ENCODE data around the gene SUGP2.
A peak's percentile ranks its signal among the peaks of the same experiment; 100 is the strongest.

The SUGP2 gene

DNA sequence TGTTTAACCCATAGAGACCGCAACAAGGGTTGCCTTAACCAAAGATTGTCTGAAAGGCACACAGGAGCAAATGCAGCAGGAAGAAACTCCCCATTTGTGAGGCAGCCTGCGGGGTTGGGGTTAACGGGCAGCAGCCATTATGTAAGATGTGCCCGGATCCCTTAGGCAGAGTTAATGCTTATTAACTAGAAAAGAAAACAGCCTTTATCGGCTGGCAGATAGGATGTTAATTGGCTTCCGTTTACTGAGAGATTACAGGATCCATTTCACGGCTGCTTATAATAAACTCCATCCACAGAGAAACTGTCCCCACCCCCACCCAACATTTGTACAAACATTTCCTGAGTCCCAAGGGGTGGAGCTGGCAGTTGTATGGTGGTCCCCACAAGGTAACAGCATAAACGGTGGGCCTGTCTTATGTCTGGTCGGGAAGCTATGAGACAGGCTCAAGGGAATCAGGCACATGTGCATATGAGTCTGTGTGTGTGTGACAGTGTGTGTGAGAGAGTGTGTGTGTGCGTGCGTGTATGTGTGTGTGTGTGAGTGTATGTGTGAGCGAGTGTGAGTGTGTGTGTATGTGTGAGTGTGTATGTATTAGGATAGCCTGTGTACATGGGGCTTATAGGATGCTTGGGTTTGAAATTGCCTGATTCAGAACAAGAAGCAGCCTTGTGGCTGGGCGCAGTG is 41.0 kb upstream of the SUGP2 start:
- no peak for DNase-seq (ENCODE audit: extremely low read depth, low read depth)
- TF ChIP-seq, protein P1, sequence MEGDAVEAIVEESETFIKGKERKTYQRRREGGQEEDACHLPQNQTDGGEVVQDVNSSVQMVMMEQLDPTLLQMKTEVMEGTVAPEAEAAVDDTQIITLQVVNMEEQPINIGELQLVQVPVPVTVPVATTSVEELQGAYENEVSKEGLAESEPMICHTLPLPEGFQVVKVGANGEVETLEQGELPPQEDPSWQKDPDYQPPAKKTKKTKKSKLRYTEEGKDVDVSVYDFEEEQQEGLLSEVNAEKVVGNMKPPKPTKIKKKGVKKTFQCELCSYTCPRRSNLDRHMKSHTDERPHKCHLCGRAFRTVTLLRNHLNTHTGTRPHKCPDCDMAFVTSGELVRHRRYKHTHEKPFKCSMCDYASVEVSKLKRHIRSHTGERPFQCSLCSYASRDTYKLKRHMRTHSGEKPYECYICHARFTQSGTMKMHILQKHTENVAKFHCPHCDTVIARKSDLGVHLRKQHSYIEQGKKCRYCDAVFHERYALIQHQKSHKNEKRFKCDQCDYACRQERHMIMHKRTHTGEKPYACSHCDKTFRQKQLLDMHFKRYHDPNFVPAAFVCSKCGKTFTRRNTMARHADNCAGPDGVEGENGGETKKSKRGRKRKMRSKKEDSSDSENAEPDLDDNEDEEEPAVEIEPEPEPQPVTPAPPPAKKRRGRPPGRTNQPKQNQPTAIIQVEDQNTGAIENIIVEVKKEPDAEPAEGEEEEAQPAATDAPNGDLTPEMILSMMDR (IDR thresholded peaks at IDR 0.05; ENCODE audit: low read depth, low read length): no peak

DNA sequence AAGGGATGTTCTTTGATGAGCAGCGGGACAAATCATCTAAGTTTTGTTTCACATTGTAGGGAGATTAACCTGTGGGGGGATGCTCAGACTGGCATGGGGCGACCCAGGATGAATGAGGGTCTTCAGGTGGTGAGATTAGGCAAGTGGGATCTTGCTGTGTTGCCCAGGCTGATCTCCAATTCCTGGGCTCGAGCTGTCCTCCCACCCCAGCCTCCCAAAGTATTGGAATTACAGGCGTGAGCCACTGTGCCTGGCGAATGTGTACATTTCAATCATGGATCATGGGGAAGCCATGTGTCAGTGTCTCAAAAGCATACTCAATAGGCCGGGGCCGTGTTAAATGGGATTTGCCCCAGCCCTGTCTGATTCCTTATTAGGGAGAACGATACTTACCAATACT is 38.6 kb upstream of the SUGP2 start:
- TF ChIP-seq, protein P1 (IDR thresholded peaks at IDR 0.05; ENCODE audit: low read depth, low read length): no peak

DNA sequence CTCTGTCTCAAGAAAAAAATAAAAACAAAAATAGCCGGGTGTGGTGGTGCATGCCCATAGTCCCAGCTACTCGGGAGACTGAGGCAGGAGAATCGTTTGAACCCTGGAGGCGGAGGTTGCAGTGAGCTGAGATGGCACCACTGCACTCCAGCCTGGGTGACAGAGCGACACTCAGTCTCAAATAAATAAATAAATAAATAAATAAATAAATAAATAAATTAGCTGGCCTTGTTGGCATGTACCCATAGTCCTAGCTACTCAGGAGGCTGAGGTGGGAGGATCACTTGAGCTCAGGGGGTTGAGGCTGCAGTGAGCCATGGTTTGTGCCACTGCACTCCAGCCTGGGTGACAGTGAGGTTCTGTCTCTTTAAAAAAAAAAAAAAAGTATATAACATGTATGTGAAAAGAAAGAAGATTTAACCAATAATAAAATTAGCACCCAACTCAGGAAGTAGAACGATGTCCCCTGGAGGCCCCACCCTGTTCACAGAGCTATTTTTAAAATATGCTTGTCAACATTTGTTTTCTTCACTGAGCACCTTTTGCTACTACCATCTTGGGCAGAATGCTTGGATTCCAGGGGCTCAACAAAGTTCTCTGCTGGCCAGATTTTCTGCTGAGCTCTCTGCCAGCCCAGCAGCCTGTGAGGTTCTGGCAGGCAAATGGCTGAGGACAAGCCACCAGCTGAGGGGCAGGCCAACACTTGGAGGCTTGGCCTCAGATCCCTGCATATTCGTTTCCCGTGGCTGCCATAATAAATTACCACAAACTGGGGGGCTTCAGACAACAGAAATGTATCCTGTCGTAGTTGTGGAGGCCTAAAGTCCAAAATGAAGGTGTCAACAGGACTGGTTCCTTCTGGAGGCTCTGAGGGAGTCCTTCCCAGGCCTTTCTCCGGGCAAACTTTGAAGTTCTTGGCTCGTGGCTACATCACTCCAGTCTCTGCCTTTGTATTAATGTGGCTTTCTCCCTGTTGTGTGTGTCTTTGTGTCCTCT is 35.6 kb upstream of the SUGP2 start:
- TF ChIP-seq, protein P1 (IDR thresholded peaks at IDR 0.05; ENCODE audit: low read depth, low read length): no peak
- no peak for DNase-seq (ENCODE audit: extremely low read depth, low read depth)

More for the DNA sequence above, 38.6 kb upstream of the SUGP2 start:
- DNase-seq (ENCODE audit: extremely low read depth, low read depth): no peak

DNA sequence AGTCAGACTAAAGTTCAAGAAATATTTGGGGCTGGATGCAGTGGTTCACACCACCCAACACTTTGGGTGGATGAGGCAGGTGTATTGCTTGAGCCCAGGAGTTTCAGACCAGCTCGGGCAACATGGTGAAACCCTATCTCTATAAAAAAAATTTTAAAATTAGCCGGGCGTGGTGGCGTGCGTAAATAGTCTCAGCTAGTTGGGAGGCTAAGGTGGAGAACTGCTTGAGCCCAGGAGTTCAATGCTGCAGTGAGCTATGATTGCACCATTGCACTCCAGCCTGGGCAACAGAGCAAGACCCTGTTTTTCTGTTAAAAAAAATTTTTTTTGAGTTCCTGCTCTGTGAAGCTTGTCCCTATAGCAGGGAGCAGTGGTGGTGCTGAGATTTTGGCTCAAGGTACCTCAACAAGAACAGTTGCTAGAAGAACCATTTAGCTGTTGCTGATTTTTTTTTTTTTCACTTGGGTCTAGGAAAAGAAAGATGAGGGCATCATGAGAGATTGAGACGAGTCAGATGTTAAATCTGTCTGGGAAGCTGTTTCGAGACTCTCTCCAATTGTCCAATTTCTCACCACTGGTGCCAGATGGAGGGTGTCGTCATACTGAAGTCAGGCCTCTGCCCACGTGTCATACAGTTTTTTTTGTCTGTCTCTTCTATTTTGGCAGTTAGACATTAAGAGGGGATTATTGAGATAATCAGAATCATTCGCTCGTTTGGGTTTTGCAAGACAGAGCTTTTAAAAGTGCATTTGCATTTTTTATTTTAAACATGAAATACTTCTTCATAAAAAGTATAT is 34.2 kb upstream of the SUGP2 start:
- DNase-seq (ENCODE audit: extremely low read depth, low read depth): no peak
- TF ChIP-seq, protein P1 (IDR thresholded peaks at IDR 0.05; ENCODE audit: low read depth, low read length): no peak

- TF ChIP-seq, protein P1 (IDR thresholded peaks at IDR 0.05; ENCODE audit: low read depth, low read length): no peak
- DNase-seq (ENCODE audit: extremely low read depth, low read depth): no peak
These were observed 31.8 kb upstream of the SUGP2 start for GRCh38 chr19:19064811-19065745.

DNA sequence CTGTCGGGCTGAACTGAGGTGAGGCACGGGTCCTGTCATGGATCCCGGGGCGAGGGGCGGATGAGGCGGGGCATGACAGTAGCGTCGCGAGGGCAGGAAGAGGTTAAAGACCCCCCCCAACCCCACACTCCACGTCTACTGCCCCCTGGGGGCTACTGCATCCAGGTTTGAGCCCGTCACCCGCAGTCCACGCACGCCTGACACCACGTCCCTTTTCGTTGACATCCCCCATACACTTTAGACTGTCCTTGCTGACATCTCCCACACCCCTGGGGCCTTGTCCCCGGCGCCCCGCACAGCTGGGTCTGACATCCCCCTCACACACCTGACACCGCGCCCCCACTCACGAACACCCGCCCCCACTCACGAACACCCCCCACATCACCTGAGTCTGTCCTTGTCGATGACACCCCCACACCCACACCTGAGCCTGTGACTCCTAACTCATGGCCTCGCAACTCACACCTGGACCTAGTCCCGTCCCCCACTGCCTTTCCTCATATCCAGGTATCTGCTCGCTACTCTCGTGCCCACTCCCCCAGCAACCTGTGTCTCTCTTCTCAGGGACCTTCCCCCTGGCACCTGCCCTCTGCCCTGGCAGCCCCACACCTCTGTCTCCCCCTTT is 30.9 kb upstream of the SUGP2 start:
- DNase-seq (ENCODE audit: extremely low read depth, low read depth): no peak
- TF ChIP-seq, protein P1 (IDR thresholded peaks at IDR 0.05; ENCODE audit: low read depth, low read length): peak; percentile 36

All from AG09319 (cell line).